HEK293T (cell line): ENCODE data around the gene KIF19.

Source experiments
- ELF4 ChIP-seq: fragments of 450-650 bp; IDR thresholded peaks from 2 replicates; pipeline ENCODE4 v1.6.1; 2017; ENCODE audit warnings: antibody characterized with exemption
- FOXK2 ChIP-seq: fragments of 450-650 bp; IDR thresholded peaks from 2 replicates; pipeline ENCODE4 v1.6.1; 2016; ENCODE audit warnings: mild to moderate bottlenecking
- NFRKB ChIP-seq: fragments of 450-650 bp; IDR thresholded peaks from 2 replicates; pipeline ENCODE4 v1.6.1; 2016; ENCODE audit warnings: mild to moderate bottlenecking, moderate library complexity
- SP1 ChIP-seq: fragments of 450-650 bp; IDR thresholded peaks from 2 replicates; pipeline ENCODE4 v1.6.1; 2017
- SUZ12 ChIP-seq: fragments of 450-650 bp; IDR thresholded peaks from 2 replicates; pipeline ENCODE4 v1.6.1; 2016; ENCODE audit warnings: mild to moderate bottlenecking

GRCh38 chr17:74362069-74362405, 36.0 kb downstream of the KIF19 start:
- TF ChIP-seq NFRKB: no peak
- TF ChIP-seq SP1: no peak
- TF ChIP-seq SUZ12: no peak
- TF ChIP-seq ELF4: no peak
- TF ChIP-seq FOXK2: no peak
